Germinal center (tissue), 1 donor: Measurements from ENCODE around the gene ZC3HAV1L.
A peak's percentile ranks its signal among the peaks of the same experiment; 100 is the strongest.
"Not testable (repeated sequence)": the region's sequence is repeated elsewhere in the genome, so short reads cannot be mapped to it uniquely, and the experiment has no call there.

Source experiments
- DNase-seq: peaks from one replicate; pipeline ENCODE4 v3.0.0; 2012; ENCODE audit warnings: mixed read lengths, low spot score

ZC3HAV1L gene

DNA sequence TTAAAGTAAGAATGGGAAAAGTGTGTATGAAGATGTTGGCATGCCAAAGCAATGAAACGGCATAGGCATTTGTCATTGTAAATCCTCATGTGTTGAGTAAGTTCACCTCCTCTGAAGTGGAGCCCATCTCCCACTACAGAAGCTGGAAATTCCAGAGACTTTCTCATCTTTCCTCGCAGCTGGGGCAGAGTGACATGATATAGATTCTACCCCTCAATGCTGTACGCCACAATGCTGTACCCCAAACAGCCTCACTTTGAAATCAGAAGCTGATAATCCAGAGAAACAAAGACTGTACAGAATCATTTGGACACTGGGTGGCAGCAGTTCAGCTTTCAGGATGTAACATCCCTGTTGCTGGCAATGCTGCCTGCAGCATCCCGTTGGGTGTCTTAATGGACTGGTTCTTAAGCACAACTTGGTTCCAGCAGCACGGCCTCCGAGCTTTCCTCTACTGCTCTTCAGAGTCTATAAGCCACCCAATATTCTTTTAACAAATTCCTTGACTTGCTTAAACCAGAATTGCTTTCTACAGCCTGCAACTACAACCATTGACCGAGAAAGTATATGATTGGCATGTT is 18.8 kb downstream of the ZC3HAV1L start:
- DNase-seq, result peak; percentile 79

DNA sequence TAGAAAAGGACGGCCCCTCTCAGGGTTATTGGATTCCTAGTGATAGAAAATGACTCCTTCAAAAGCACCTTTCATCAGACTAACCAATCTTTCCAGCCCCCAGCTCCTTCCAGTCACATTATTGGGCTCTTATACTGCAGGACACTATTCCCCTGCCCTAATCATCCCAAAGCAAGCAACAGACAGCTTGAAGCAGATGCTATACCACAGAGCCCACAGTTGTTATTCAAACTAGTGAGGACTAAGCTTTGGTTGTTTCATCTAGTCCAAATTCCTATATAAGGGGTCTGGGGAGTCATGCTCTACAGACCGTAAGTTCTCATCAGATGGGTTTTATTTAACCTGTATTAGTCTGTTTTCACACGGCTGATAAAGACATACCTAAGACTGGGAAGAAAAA is 24.5 kb downstream of the ZC3HAV1L start:
- DNase-seq, result no peak

DNA sequence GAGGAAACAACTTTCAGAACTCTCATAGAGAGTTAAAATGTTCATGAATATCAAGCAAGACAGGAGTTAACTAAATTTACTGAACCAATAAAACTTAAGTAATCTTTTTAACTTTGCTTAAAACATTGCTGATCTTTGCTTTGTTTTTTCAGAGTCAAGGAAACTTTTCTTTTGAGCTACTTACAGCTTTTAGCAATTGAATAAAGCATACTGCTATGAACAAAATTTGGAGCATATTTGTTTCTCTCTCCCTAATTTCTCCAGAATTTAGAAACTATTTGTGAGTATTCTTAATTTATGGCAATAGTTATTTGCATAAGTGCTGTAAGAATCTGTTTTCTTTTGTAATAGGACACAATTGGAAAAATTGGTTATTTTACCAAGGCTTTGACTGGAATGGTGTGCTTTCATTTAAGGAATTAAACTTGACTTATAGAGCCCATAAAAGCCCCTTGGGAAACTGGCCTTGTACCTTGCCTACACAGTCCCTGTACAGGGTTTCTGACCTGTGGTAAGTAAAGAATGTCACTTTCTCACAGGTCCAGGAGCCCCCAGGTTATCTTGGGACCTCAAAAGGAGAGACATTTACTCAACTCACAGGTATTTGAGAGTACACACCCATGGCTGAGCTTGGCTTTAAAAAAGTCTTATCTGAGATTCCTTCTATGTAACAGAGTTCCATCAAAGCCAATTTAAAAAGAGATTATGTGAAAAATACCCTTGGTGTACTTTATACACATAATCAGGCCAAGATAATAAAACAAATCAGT is 31.3 kb downstream of the ZC3HAV1L start:
- no peak for DNase-seq

DNA sequence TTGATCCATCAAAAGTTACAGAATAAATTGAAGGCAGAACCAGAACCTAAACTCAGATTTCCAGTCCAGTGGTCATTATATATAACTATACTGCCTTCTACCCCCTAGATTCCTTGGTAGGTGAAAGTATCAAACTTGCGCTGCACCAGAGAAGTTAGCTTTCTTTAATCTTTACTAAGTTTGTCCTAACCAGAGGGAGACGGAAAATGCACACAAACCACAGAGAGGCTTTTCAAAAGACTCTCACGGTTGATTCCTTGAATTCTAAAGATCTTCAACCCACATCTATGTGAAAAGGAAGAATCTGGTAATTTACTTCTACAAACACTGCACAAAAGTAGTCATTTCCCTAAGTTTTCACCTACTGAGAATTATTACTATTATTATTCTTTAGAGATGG is 36.4 kb downstream of the ZC3HAV1L start:
- DNase-seq, result no peak

DNA sequence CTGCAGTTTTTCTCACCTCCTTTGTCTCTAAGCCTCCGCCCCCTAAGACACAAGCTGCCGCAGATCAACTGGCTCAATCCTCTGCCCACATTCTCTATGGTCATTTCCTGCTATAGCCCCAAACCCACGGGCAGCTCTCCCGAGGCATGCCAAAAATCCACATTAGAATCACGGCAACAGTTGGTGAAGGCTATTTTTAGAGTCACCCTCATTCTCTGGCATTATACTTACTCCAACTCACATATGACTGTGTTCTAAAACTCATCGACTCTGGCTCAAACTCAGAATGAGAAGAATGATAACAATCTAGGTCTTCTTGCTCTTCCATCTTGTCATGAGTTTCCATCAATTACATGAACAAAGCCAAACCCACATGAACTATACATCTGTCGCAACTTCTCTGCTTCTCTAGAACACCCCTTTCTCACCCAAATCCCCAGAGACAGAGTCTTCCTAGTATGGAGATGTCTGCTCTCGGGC is 43.8 kb downstream of the ZC3HAV1L start:
- DNase-seq, result no peak

DNA sequence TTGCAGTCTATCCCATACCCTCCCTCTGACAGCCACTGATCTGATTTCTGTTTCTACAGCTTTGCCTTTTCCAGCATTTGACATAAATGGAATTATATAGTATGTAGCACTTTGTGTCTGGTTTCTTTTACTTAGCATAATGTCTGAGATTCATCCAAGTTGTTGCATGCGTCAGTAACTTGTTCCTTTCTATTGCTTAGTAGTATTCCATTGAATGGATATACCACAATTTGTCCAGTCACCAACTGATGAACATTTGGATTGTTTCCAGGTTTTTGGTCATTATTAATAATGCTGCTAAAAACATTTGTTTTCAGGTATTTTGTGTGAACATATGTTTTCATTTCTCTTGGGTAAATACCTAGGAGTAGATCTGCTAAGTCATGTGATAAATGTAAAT is 48.2 kb downstream of the ZC3HAV1L start:
- no peak for DNase-seq

DNA sequence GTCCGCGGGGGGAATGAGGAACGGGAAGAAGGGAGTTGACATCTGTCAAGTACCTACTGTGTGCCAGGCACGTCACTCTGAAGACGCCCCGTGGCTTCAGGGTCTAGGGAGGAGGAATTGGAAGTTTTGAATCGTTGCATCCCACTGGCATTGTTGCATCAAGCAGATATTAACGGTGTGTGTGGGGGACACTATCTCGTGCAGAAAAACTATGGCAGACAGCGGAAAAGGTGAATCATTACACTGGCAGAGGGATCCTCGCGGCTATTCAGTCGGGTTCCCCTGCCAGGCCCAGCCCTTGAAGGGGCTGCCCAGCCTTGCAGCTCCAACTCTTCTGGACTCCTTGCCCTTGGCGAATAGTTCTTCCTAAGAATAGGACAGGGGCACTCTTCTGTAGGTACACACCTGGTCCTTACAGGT is 53.6 kb downstream of the ZC3HAV1L start:
- DNase-seq, result no peak

DNA sequence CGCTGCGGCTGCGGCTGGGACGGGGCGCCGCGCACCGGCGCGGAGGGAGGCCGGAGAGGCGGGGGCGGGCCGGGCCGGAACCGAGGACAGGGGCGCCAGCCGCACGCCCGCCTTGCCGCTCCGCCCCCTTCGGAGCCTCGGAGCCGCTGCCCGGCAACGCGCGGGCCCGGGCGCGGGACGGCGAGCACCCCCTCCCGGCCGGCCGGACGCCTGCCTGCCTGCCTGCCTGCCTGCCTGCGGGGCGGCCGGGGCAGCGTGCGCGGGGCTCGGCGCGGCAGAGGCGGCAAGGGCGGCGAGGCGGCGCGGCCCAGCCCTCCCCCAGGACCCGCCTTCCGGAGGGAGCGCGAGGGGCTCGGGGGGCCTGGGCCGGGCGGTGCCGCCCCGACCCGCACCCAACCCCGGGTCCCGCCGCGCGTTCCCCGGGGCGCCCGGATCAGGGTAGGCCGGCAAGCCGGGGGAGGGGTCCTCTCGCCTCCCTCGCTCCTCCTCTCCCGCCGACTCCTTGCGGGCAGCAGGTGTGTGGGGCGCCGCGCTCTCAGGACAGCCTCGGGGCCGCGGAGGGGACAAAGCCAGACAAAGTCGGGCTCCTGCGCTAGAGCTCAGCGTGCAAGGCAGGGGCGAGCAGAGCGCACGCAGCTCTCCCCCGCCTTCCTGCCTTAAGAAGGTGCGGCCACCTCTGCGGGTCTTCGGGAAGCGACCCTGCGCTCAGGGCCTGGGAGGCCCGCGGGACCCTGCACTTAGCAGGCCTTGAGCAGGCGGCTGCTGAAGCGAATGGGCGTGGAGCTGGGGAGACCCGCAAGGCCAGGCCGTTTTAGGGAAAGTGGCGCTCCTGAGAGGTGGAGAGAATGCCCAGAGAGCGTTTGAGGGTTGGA is 54.3 kb downstream of the ZC3HAV1L start, which contains the start of gene KIAA1549:
KIAA1549 (minus strand) TSS at position 58 of the 872 bp plus-strand sequence. CDS start 120 bp downstream, outside the sequence.
- peak; percentile 67 for DNase-seq

DNA sequence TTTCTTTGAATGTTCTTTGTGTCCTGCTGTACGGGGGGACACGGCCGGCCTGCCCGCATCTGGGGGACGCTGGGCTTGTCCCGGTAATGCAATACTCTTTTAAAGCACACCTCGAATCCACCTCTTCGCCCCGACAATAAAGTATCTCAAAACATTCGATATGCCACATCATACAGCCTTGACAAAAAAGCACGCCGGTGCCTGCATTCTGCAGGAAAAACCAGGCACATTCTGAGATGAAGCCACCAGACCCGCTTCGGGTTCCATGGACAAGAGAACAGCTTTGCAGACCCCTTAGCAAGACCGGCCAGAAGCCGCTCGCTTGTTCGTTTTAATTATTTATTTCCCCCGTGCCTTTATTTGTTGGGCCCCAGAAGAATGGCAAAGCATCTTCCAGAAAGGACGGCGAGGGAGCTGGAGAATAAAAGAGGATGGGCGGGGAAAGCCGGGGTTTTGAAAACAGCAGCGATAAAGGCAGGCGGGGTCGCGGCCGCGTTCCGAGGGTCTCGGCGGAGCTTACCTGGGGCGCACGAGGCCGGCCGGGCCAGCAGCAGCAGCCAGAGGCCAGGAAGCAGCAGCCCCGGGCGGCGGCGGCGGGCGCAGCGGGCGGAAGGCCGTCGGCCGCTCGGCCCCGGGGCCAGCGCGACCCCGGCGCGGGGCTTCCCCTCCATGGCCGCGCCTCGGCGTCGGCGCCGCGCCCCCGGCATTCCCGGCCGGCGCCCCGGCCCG is 55.1 kb downstream of the ZC3HAV1L start:
- DNase-seq, result no peak

DNA sequence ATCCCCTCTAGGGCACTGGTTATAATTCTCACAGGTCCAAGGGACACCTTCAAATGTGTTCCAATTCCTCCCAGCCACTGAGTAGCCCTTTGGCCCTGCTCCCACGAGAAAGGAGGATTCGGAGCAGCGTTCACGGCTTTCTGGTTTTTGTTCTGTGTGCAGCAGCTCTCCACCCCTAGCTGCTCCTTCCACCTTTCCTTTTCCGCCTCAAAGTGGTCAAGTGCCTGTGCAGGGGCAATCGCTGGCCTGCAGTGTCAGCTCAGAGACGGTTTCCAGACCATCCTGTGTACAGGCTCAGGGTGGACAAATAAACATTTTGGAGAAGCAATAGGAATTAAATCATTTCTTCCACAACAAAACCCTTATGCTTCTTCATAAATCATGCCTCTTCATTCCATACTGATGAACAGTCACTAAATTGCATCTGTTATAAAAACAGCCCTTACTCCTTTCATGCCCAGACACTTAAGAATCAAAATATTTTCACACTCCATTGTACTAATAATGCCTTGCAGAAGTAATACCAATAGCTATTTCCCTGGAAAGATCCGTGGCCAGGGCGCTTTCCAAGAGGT is 55.8 kb downstream of the ZC3HAV1L start:
- DNase-seq, result no peak

DNA sequence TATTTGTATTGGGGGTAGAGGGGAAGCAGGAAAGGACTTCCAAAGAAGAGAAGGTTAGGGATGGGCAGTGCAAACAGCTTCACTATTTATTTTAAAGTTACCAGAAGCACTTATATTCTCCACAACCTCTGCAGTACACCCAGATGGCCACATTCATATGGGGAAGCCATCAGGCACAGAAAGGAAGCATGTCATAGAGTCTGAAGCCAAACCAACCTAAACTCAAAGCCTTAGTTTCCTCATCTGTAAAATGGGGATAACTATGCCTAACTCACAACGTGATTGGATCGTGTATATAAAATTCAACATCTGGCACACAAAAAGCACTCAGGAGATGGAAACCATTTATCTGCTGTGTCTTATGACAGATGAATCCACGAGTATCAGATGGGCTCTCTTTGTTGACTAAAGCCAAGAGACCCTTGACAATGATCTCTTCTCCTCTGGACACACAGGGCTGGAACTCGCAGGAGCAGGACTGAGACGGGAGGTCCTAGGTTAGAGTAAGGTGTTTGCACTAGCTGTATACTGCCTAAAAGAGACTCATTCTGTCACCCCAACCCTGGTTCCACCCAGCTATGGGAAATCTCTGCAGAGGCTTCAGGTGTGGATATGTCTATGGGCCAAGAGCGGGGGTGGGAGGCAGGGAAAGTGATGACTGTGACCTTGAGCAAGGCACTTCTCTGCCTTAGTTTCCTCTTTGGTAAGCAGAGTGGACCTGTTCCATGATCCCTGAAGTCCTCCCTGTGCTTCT is 56.4 kb downstream of the ZC3HAV1L start:
- DNase-seq, result peak; percentile 22

DNA sequence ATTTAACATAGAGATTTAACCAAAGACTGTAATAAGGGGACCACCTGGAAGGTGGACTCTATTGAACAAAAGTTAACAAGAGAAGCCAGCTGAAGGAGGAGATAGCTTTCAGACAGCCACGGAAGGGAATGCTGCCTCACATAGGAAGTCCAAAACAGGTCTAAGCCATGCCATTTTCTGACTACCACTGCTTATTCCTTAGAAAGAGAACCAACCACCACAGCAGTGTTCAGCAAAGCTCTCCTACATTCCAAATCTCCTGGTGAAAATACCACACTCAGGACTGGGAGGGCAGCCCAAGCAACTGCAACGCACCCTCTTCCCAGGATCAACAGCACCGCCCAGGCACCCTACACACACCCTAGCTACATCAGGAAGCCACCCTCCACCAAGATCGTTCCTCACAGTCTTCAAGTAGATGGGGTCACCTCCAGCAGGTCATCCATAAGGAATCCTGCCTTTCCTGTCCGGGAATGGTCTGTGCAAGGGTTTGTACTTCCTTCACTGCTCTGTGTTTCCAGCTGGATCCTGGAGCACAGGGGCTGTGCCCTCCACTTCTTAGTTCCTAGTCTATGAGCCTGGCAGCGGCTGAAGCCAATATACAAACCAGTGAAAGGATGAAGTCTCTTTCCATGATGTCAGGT is 57.2 kb downstream of the ZC3HAV1L start:
- DNase-seq, result no peak

DNA sequence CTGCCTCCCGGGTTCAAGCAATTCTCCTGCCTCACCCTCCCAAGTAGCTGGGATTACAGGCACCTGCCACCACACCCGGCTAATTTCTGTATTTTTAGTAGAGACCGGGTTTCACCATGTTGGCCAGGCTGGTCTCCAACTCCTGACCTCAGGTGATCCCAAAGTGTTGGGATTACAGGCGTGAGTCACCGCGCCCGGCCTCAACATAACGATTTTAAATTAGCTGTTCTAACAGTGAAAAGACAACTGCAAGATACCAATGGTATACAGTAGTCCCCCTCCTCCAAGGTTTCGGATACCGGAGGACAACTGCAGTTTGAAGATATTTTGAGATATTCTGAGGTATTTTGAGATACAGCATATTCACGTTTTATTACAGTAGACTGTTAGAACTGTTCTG is 59.7 kb downstream of the ZC3HAV1L start:
- not testable (repeated sequence) for DNase-seq
